Loucy (cell line): ENCODE measurements around the gene MYOZ2.

Experiments used
- EZH2phosphoT487 ChIP-seq: fragments of 200-600 bp; IDR thresholded peaks from 2 replicates; pipeline ENCODE4 v1.6.1; 2018; ENCODE audit warnings: antibody characterized with exemption, mild to moderate bottlenecking, moderate library complexity, borderline replicate concordance
- TF ChIP-seq, protein P1 (sequence below): fragments of 200-600 bp; sonication (generic); conservative IDR thresholded peaks from 2 replicates; pipeline ENCODE4 v1.5.1; 2014; ENCODE audit warnings: mild to moderate bottlenecking, antibody characterized with exemption, low read length

GRCh38 chr4:119139311-119139710, 3.7 kb downstream of the MYOZ2 start:
- TF ChIP-seq, protein P1, sequence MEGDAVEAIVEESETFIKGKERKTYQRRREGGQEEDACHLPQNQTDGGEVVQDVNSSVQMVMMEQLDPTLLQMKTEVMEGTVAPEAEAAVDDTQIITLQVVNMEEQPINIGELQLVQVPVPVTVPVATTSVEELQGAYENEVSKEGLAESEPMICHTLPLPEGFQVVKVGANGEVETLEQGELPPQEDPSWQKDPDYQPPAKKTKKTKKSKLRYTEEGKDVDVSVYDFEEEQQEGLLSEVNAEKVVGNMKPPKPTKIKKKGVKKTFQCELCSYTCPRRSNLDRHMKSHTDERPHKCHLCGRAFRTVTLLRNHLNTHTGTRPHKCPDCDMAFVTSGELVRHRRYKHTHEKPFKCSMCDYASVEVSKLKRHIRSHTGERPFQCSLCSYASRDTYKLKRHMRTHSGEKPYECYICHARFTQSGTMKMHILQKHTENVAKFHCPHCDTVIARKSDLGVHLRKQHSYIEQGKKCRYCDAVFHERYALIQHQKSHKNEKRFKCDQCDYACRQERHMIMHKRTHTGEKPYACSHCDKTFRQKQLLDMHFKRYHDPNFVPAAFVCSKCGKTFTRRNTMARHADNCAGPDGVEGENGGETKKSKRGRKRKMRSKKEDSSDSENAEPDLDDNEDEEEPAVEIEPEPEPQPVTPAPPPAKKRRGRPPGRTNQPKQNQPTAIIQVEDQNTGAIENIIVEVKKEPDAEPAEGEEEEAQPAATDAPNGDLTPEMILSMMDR = no peak
- no peak for TF ChIP-seq EZH2phosphoT487
